ENCODE measurements around the gene MAP3K14.

MAP3K14 gene

DNA sequence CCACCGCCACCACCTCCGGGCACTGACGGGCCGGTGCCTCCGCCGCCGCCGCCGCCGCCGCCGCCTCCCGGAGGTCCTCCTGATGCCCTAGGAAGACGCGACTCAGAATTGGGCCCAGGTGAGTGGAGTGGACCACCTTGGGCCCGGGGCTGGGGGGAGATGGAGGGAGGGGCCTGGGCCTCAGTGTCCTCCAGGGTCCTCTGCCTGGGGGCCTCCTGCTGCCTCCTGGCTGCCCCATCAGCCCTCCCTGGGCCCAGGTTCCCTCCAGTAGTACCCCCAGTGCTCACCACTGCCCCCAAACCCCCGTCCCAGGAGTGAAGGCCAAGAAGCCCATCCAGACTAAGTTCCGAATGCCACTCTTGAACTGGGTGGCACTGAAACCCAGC is 74.8 kb downstream of the MAP3K14 start:
- Mint-ChIP-seq H3K36me3 (ENCODE audit: low read depth) (peaks cover 69% of the 10 kb centered on the region), H3K9me3 (no peaks in the 10 kb centered on the region), H3K27ac (peak overlapping the region; percentile 59), H3K4me3 (no peak overlapping the region), H3K27me3 (no peaks in the 10 kb centered on the region), H3K4me1 (peaks cover 25% of the 10 kb centered on the region)
- no peak for ATAC-seq
- no peak for DNase-seq

GRCh38 chr17:45241328-45242028 is 75.3 kb downstream of the MAP3K14 start:
- no peaks in the 10 kb centered on the region for H3K27me3 Mint-ChIP-seq
- peaks cover 20% of the 10 kb centered on the region for H3K4me1 Mint-ChIP-seq
- H3K36me3 Mint-ChIP-seq (ENCODE audit: low read depth): peaks cover 67% of the 10 kb centered on the region
- H3K27ac Mint-ChIP-seq: no peak overlapping the region
- DNase-seq (no peak), ATAC-seq (no peak)
- H3K4me3 Mint-ChIP-seq: no peak overlapping the region
- H3K9me3 Mint-ChIP-seq: no peaks in the 10 kb centered on the region

GRCh38 chr17:45240905-45241327 is 75.9 kb downstream of the MAP3K14 start:
- H3K27me3 Mint-ChIP-seq: no peaks in the 10 kb centered on the region

DNA sequence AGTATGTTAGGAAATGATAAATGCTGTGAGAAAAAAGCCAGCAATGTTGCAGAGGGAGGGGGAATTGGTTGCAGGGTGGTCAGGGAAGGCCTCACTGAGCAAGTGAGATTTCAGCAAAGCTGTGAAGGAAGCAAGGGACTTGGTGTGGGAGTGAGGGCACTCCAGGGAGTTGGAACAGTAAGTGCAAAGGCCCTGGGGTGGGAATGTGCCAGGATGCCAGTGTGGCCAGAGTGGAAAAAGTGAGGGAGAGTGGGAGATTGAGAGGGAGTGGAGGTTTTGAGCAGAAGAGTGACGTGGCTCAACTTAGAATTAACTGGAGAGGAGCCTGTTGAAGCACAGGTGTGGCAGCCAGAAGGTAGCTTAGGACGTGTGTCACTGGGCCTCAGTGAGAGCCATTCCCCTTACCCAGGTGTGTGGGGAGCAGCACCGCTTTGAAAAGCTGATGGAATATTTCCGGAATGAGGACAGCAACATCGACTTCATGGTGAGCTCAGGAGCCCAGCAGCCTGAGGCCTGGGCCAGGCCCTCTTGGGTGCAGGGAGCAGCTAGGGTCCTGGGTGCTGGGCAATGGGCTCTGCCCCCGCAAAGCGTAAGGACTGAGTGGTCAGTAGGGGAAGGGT is 78.6 kb downstream of the MAP3K14 start:
- peaks cover 36% of the 10 kb centered on the region for H3K4me1 Mint-ChIP-seq
- H3K27me3 Mint-ChIP-seq: no peaks in the 10 kb centered on the region
- peaks cover 65% of the 10 kb centered on the region for H3K36me3 Mint-ChIP-seq (ENCODE audit: low read depth)
- no peak overlapping the region for H3K4me3 Mint-ChIP-seq
- H3K9me3 Mint-ChIP-seq: no peaks in the 10 kb centered on the region
- DNase-seq (no peak), ATAC-seq (no peak)
- H3K27ac Mint-ChIP-seq: peak overlapping the region; percentile 68

More at GRCh38 chr17:45240905-45241327, 75.9 kb downstream of the MAP3K14 start:
- Mint-ChIP-seq H3K4me3 (no peak overlapping the region), H3K4me1 (peaks cover 15% of the 10 kb centered on the region), H3K9me3 (no peaks in the 10 kb centered on the region), H3K27ac (peak overlapping the region; percentile 56), H3K36me3 (ENCODE audit: low read depth) (peaks cover 63% of the 10 kb centered on the region)
- ATAC-seq: no peak
- no peak for DNase-seq

GRCh38 chr17:45237686-45238085 is 79.1 kb downstream of the MAP3K14 start:
- no peak overlapping the region for H3K4me3 Mint-ChIP-seq
- peaks cover 41% of the 10 kb centered on the region for H3K4me1 Mint-ChIP-seq
- no peak for DNase-seq
- no peaks in the 10 kb centered on the region for H3K9me3 Mint-ChIP-seq
- H3K27me3 Mint-ChIP-seq: no peaks in the 10 kb centered on the region
- H3K27ac Mint-ChIP-seq: peak overlapping the region; percentile 68
- ATAC-seq: no peak
- H3K36me3 Mint-ChIP-seq (ENCODE audit: low read depth): peaks cover 65% of the 10 kb centered on the region

DNA sequence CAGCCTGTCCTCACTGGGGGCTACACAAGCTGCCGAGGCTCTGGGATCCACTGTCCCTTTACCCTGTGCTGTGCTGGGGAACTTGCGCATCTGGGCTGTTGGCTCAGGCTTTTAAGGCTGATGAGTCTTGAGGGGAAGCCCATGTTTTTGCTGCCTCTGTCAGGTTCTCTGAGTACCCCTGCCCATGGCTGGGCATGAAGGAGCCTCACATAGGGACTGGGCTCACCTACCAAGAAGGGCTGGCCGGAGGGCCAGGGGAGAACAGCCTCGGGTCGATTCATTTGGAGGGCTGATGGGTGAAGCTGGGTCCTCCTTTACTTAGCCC is 80.6 kb downstream of the MAP3K14 start:
- Mint-ChIP-seq H3K4me1 (peaks cover 55% of the 10 kb centered on the region), H3K4me3 (no peak overlapping the region), H3K27ac (peak overlapping the region; percentile 18), H3K9me3 (no peaks in the 10 kb centered on the region), H3K36me3 (ENCODE audit: low read depth) (peaks cover 70% of the 10 kb centered on the region), H3K27me3 (no peaks in the 10 kb centered on the region)
- ATAC-seq: no peak
- no peak for DNase-seq

- peaks cover 68% of the 10 kb centered on the region for H3K36me3 Mint-ChIP-seq (ENCODE audit: low read depth)
- H3K4me1 Mint-ChIP-seq: peaks cover 61% of the 10 kb centered on the region
- no peaks in the 10 kb centered on the region for H3K9me3 Mint-ChIP-seq
- peak overlapping the region; percentile 65 for H3K4me3 Mint-ChIP-seq
- peak; percentile 84 for DNase-seq
- H3K27me3 Mint-ChIP-seq: no peaks in the 10 kb centered on the region
- peak; percentile 31 for ATAC-seq
- peak overlapping the region; percentile 58 for H3K27ac Mint-ChIP-seq
These were observed 81.2 kb downstream of the MAP3K14 start for GRCh38 chr17:45235416-45236281.

DNA sequence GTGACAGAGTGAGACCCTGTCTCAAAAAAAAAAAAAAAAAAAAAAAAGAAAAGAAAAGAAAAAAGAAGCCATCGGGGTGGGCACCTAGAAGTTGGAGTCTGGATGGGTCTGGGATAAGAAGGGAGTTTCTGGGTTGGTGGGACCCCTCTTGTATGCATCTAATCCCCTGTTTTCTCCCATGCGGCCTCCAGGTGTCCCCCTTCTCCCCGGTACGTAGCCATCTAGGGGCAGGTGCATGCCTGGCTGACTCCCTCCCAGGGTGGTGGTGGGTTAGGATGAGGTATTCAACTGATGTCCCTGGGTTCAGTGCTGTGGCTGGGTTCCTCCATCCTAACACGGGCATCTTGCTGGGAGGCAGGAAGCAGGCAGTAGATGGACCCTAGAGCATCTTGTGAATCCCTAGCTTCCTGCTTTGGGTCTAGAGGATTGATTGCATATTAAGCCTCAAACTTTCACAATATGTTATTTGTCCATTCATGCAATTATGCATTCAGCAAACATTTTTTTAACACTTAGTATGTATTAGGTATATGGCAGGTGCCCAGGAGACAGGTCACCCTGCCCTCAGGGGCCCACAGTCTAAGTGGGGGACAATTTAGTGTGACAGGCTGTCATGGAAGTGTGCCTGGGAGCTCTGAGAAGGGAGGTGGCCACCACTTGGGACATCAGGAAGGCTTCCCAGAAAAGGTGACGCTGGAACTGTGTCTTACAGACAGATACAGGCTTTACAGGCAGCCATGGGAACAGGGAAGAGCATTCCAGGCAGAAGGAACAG is 82.0 kb downstream of the MAP3K14 start:
- peak overlapping the region; percentile 65 for H3K4me3 Mint-ChIP-seq
- H3K4me1 Mint-ChIP-seq: peaks cover 69% of the 10 kb centered on the region
- no peaks in the 10 kb centered on the region for H3K9me3 Mint-ChIP-seq
- peak overlapping the region; percentile 58 for H3K27ac Mint-ChIP-seq
- H3K36me3 Mint-ChIP-seq (ENCODE audit: low read depth): peaks cover 63% of the 10 kb centered on the region
- DNase-seq (peak; percentile 52), ATAC-seq (peak; percentile 47)
- H3K27me3 Mint-ChIP-seq: no peaks in the 10 kb centered on the region

DNA sequence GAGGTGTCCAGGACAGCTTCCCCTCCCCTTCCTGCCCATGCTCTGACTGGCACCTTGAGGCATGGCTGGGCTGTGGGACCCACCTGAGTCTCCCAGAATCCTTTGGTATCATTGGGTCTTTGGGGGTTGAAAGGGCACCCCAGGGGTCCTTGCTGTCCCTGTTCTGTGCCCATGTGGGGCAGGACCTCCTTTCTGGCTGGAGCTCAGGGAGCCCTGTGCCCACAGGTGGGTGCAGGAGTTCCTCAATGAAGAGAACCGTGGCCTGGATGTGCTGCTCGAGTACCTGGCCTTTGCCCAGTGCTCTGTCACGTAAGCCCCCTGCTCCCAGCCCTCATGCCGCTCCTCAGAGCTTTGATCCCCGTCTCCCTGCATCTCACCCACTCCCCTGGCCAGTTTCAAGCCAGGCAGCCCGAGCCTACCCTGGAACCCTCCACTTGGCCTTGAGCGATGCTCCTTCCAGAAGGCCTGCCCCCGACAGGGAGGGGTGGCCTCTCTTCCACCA is 83.3 kb downstream of the MAP3K14 start:
- Mint-ChIP-seq H3K36me3 (ENCODE audit: low read depth) (peaks cover 49% of the 10 kb centered on the region), H3K9me3 (no peaks in the 10 kb centered on the region), H3K27me3 (no peaks in the 10 kb centered on the region), H3K4me3 (peak overlapping the region; percentile 65), H3K4me1 (peaks cover 79% of the 10 kb centered on the region), H3K27ac (peak overlapping the region; percentile 83)
- no peak for ATAC-seq
- no peak for DNase-seq

DNA sequence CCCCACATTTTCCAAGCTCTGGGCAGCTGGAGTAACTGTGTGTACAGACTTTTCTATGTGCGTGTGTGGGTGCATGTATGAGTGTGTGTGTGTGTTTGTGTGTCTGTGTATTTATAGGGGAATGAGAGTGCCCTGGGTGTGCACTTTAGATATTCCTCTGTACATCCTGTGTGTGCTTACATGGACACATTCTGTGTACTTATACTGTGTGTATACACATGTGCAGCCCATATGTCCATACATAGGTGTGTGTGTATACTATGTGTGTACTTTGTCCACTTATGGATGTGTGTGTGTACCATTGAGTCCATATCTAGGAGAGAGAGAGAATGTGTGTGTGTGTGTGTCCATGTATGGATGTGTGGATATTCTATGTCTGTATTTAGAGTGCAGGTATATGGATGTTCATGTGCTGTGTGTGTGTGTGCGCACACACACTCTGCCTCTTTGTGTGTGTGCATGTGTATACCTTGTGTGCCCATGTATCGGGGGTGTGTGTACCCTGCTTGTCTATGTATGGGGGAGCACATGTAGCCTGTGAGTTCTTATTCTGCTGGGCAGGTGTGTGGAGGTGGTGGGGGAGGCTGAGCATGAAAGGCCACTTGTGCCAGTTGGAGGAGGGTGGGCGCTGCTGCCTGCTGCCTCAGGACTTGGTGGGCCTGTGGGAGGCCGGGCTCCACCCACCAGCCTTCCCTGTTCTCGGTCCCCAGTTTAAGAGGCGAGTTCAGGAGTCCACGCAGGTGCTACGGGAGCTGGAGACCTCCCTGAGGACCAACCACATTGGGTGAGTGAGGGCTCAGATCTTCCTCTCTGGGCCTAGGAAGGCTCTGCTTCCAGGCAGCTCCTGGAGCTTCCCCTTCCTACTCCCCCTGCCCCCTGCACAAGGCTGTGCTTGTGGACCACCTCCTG is 84.1 kb downstream of the MAP3K14 start:
- ATAC-seq: no peak
- DNase-seq: no peak
- Mint-ChIP-seq H3K27me3 (no peaks in the 10 kb centered on the region), H3K4me3 (peak overlapping the region; percentile 99), H3K9me3 (no peaks in the 10 kb centered on the region), H3K4me1 (peaks cover 83% of the 10 kb centered on the region), H3K27ac (peak overlapping the region; percentile 97), H3K36me3 (ENCODE audit: low read depth) (peaks cover 42% of the 10 kb centered on the region)

GRCh38 chr17:45231481-45232116 is 85.2 kb downstream of the MAP3K14 start:
- ATAC-seq (no peak), DNase-seq (peak; percentile 67)
- Mint-ChIP-seq H3K9me3 (no peaks in the 10 kb centered on the region), H3K4me3 (peak overlapping the region; percentile 99), H3K27me3 (no peaks in the 10 kb centered on the region), H3K36me3 (ENCODE audit: low read depth) (peaks cover 34% of the 10 kb centered on the region), H3K4me1 (peaks cover 91% of the 10 kb centered on the region), H3K27ac (peak overlapping the region; percentile 97)

DNA sequence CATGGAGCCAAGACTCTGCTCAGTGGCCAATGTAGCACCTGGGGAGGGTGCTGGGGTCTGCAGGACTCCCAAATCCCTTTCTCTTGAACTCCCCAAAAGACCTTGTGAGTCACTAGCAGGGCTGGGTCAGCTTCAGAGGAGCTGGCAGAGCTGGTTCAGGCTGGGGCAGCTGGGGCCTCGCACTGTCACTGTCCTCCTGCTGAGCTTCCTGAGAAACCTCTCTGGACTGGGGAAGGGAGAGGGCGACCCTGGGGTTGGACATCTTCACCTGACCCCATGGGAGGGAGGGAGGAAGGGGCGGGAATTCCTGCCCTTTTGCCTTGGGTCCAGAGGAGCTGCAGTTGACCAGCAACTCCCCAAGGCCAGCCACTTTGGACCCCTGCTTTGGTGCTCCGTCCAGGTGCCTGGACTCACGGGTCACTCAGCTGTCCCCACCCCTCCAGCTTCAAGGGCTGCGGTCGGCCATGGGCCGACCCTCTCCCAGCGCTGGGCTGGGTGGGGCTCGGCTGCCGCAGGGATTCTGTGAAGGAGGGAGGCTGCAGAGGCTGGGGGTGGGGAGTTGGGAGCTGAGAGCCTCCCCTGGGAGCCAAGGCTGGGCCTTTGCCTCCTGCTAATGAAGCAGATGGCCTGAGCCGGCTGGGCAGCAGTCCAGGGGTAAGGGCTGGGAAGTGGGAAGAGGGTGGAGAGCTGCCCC is 85.9 kb downstream of the MAP3K14 start:
- peaks cover 98% of the 10 kb centered on the region for H3K4me1 Mint-ChIP-seq
- H3K36me3 Mint-ChIP-seq (ENCODE audit: low read depth): peaks cover 39% of the 10 kb centered on the region
- H3K27ac Mint-ChIP-seq: peak overlapping the region; percentile 97
- H3K27me3 Mint-ChIP-seq: no peaks in the 10 kb centered on the region
- no peaks in the 10 kb centered on the region for H3K9me3 Mint-ChIP-seq
- ATAC-seq (no peak), DNase-seq (no peak)
- H3K4me3 Mint-ChIP-seq: peak overlapping the region; percentile 99

All from activated naive CD8-positive, alpha-beta T cell treated with anti-CD3 and anti-CD28 coated beads, Interleukin-2, amount 50 U/mL, for 24 hours (primary cell).